NT2/D1 (cell line): ENCODE data around the gene HTN1.
"Not testable (repeated sequence)": the region's sequence is repeated elsewhere in the genome, so short reads cannot be mapped to it uniquely, and the experiment has no call there.

ENCODE experiments used
- SUZ12 ChIP-seq: IDR thresholded peaks from 2 replicates; pipeline ENCODE4 v1.6.1; 2011; ENCODE audit not compliant: insufficient read length, insufficient read depth; ENCODE audit errors: extremely low read depth
- ZNF274 ChIP-seq: IDR thresholded peaks from 2 replicates; pipeline ENCODE4 v1.6.1; 2011; ENCODE audit warnings: mild to moderate bottlenecking, low read depth, low read length

GRCh38 chr4:70039928-70040327, 10.3 kb upstream of the HTN1 start:
- TF ChIP-seq SUZ12, ZNF274: not testable (repeated sequence)
